SKM-1 (cell line): Measurements from ENCODE around the gene HOXB8.

Experiments
- DNase-seq: peaks from one replicate; lab custom pipeline; 2025; ENCODE audit not compliant: unreplicated experiment; lab: John Stamatoyannopoulos, UW

HOXB8 gene

GRCh38 chr17:48596735-48597527 is 18.2 kb downstream of the HOXB8 start:
- DNase-seq = no peak

GRCh38 chr17:48596000-48596734 is 18.9 kb downstream of the HOXB8 start:
- DNase-seq = no peak

- DNase-seq = no peak
Observed at GRCh38 chr17:48595278-48595999, 19.7 kb downstream of the HOXB8 start.

- DNase-seq = no peak
Observed at GRCh38 chr17:48594538-48595277, 20.4 kb downstream of the HOXB8 start.

- peak; percentile 42 for DNase-seq
Observed at GRCh38 chr17:48593840-48594537, 21.1 kb downstream of the HOXB8 start.

- no peak for DNase-seq
Observed at GRCh38 chr17:48593126-48593829, 21.8 kb downstream of the HOXB8 start, which contains the start of gene HOXB5. HOXB5 (minus strand) TSS chr17:48593779; CDS start chr17:48593682, 97 bp downstream.

- no peak for DNase-seq
Observed at GRCh38 chr17:48592577-48592976, 22.5 kb downstream of the HOXB8 start.

- no peak for DNase-seq
Observed at GRCh38 chr17:48592057-48592514, 23.0 kb downstream of the HOXB8 start.

- no peak for DNase-seq
Observed at GRCh38 chr17:48591255-48592056, 23.6 kb downstream of the HOXB8 start.

- DNase-seq = no peak
Observed at GRCh38 chr17:48590607-48591161, 24.4 kb downstream of the HOXB8 start.

- no peak for DNase-seq
Observed at GRCh38 chr17:48589831-48590606, 25.1 kb downstream of the HOXB8 start, which contains the start of gene HOXB3. HOXB3 (minus strand) TSS chr17:48590241; CDS start chr17:48552474, 37,767 bp downstream.

- DNase-seq = no peak
Observed at GRCh38 chr17:48589060-48589830, 25.8 kb downstream of the HOXB8 start.

- DNase-seq = no peak
Observed at GRCh38 chr17:48588528-48588927, 26.6 kb downstream of the HOXB8 start.

GRCh38 chr17:48588074-48588415 is 27.0 kb downstream of the HOXB8 start:
- no peak for DNase-seq

- no peak for DNase-seq
Observed at GRCh38 chr17:48587276-48588073, 27.6 kb downstream of the HOXB8 start.
